ENCODE data around the gene TRIM45. TPM values are rescaled to one million over a fixed set of nuclear protein-coding genes. Genes with fewer than 3 reads are reported as not detected.

TRIM45 gene, protein sequence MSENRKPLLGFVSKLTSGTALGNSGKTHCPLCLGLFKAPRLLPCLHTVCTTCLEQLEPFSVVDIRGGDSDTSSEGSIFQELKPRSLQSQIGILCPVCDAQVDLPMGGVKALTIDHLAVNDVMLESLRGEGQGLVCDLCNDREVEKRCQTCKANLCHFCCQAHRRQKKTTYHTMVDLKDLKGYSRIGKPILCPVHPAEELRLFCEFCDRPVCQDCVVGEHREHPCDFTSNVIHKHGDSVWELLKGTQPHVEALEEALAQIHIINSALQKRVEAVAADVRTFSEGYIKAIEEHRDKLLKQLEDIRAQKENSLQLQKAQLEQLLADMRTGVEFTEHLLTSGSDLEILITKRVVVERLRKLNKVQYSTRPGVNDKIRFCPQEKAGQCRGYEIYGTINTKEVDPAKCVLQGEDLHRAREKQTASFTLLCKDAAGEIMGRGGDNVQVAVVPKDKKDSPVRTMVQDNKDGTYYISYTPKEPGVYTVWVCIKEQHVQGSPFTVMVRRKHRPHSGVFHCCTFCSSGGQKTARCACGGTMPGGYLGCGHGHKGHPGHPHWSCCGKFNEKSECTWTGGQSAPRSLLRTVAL
- 1.5 and 2.9 TPM in 2 replicates for total RNA-seq (ENCODE audit: low replicate concordance)

DNA sequence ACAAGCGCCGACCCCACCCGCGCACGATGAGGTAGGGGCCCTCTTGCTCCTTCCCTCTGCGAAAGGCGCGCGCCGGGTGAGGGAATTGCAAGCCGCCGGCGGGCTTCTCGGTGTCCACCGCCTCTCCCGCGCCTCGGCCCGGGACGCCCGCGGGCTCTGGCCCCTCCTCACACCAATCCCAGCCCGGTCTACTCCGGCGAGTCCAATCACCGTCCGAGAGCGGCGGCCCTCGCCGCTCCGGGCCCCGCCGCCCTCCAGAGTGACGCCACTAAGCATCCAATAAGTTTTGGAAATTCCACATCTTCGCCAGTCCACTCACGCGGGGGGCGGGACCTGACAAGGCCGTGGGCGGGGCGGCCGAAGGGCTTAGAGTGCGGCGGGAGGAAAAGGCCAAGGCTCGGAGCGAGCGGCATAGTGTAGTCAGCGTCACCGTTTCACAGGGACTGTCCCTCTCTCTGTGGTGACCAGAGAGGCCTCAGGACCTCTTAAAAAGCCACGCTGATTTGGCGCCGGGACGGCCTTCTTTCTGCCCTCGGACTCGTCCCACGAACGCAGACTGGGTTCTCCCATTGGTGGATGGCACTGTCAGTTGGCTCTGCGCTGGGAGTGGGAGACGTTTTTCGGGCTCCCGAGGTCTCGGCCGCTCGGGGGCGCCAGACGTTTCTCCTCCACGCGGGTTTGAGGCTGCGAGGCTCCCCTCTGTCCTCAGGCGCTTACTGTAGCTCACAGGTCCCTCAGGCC, at the start of gene TRIM45:
TSS of gene TRIM45 (minus strand) at position 161 of the 741 bp plus-strand sequence. CDS start 548 bp downstream, outside the sequence.

Other genes starting within 250 kb of the TRIM45 start
- gene PTGFRN, start 211.8 kb downstream of the TRIM45 start, total RNA-seq (ENCODE audit: low replicate concordance), result 109 and 110 TPM in 2 replicates
- gene CD101, start 120.0 kb downstream of the TRIM45 start, total RNA-seq (ENCODE audit: low replicate concordance), result under 0.01 and 0.15 TPM in 2 replicates
- 5.3 and 11.1 TPM in 2 replicates for gene TTF2, start 61.4 kb downstream of the TRIM45 start, total RNA-seq (ENCODE audit: low replicate concordance)
- gene VTCN1, start 89.2 kb upstream of the TRIM45 start, total RNA-seq (ENCODE audit: low replicate concordance), result not detected in 2 replicates
- gene MAN1A2, start 245.7 kb upstream of the TRIM45 start, total RNA-seq (ENCODE audit: low replicate concordance), result 35.6 and 35.8 TPM in 2 replicates